A549 (cell line): ENCODE data around the gene RPL39L. TPM values are rescaled to one million over a fixed set of nuclear protein-coding genes. Genes with fewer than 3 reads are reported as not detected.
A peak's percentile ranks its signal among the peaks of the same experiment; 100 is the strongest.

ENCODE experiments used
- ATAC-seq, 2 experiments: fragments of 200-7000 bp in 1 of 2; fragments of >200 bp in 1 of 2; cut with Nextera tagmentation in 1 of 2; cut with Tn5 transposase in 1 of 2; 3 replicates each; pipeline versions ENCODE4 v1.8.0 to v1.9.1; 2018 to 2020; ENCODE audit warnings: mild to moderate bottlenecking in 1 of 2, moderate library complexity in 1 of 2
- CTCF ChIA-PET: fragments of 300-600 bp; sonication (Branson Sonifier 250); formaldehyde crosslinking; extraction: SDS; loops from one replicate; lab custom pipeline; 2021; ENCODE audit warnings: antibody characterized with exemption, inconsistent platforms; lab: Yijun Ruan, JAX
- POLR2A ChIA-PET: fragments of 350-600 bp; formaldehyde crosslinking; extraction: SDS; loops from one replicate; lab custom pipeline; 2021; ENCODE audit warnings: antibody characterized with exemption, inconsistent platforms; lab: Yijun Ruan, JAX
- DNase-seq, 2 experiments: peaks; one replicate each; pipeline versions ENCODE4 v3.0.0 to v3.0.0-alpha.2; 2011 to 2016; ENCODE audit warnings: low read depth in 1 of 2, low spot score in 1 of 2
- FAIRE-seq: peaks from 2 replicates; lab custom pipeline; 2011; peaks lifted over from hg19 to GRCh38; lab: Jason Lieb, UNC
- H3K27ac ChIP-seq, 2 experiments: fragments of >200 bp; sonication (Bioruptor Twin); formaldehyde crosslinking; 3 replicates each; pipeline ENCODE4 v1.5.1; 2016 to 2017
- H3K4me1 ChIP-seq: fragments of >200 bp; sonication (Bioruptor Twin); formaldehyde crosslinking; 3 replicates; pipeline ENCODE4 v1.6.1; 2016
- H3K4me2 ChIP-seq: fragments of >200 bp; sonication (Bioruptor Twin); formaldehyde crosslinking; 3 replicates; pipeline ENCODE4 v1.6.1; 2016
- H3K4me3 ChIP-seq: fragments of >200 bp; sonication (Bioruptor Twin); formaldehyde crosslinking; 3 replicates; pipeline ENCODE4 v1.5.1; 2016
- H3K9me3 ChIP-seq: fragments of >200 bp; sonication (Bioruptor Twin); formaldehyde crosslinking; 3 replicates; pipeline ENCODE4 v1.6.1; 2016
- CEBPB ChIP-seq, 2 experiments: fragments of >200 bp in 1 of 2; sonication (Bioruptor Twin) in 1 of 2; formaldehyde crosslinking in 1 of 2; IDR thresholded peaks; 2 replicates each; pipeline ENCODE4 v1.6.1; 2012 to 2016
- CHD2 ChIP-seq: fragments of 150-350 bp; IDR thresholded peaks from 2 replicates; pipeline ENCODE4 v1.6.1; 2014; ENCODE audit warnings: low read length; ENCODE audit not compliant: partially characterized antibody
- CHD4 ChIP-seq: fragments of 200-600 bp; sonication (generic); IDR thresholded peaks from 2 replicates; pipeline ENCODE4 v1.6.1; 2016; ENCODE audit warnings: antibody characterized with exemption, mild to moderate bottlenecking, borderline replicate concordance
- ELK1 ChIP-seq: fragments of 150-350 bp; IDR thresholded peaks from 2 replicates; pipeline ENCODE4 v1.6.1; 2014; ENCODE audit warnings: low read depth, mild to moderate bottlenecking, low read length
- EP300 ChIP-seq, 2 experiments: fragments of >200 bp; sonication (Bioruptor Twin); formaldehyde crosslinking; IDR thresholded peaks; 2 replicates in 1 of 2; 3 replicates in 1 of 2; pipeline ENCODE4 v1.6.1; 2016 to 2017
- ESRRA ChIP-seq: fragments of 150-350 bp; IDR thresholded peaks from 2 replicates; pipeline ENCODE4 v1.6.1; 2014; ENCODE audit warnings: mild to moderate bottlenecking, low read length, borderline replicate concordance
- FOSB ChIP-seq: fragments of 250-450 bp; sonication (Bioruptor Pico); IDR thresholded peaks from 2 replicates; pipeline ENCODE4 v1.5.0; 2020; ENCODE audit warnings: mild to moderate bottlenecking, moderate library complexity
- GATA3 ChIP-seq: IDR thresholded peaks from 2 replicates; pipeline ENCODE4 v1.6.1; 2012; ENCODE audit warnings: borderline replicate concordance
- HES2 ChIP-seq: fragments of >200 bp; sonication (Bioruptor Twin); formaldehyde crosslinking; IDR thresholded peaks from 2 replicates; pipeline ENCODE4 v1.6.1; 2016
- HEYL ChIP-seq: fragments of 250-450 bp; sonication (Bioruptor Pico); IDR thresholded peaks from 2 replicates; pipeline ENCODE4 v1.8.0; 2021; ENCODE audit warnings: mild to moderate bottlenecking, moderate library complexity
- HMGXB4 ChIP-seq: fragments of 250-450 bp; sonication (Bioruptor Pico); IDR thresholded peaks from 2 replicates; pipeline ENCODE4 v1.5.0; 2021; ENCODE audit warnings: mild to moderate bottlenecking, moderate library complexity, borderline replicate concordance
- JUN ChIP-seq, 2 experiments: fragments of >200 bp; sonication (Bioruptor Twin); formaldehyde crosslinking; IDR thresholded peaks; 2 replicates in 1 of 2; 3 replicates in 1 of 2; pipeline ENCODE4 v1.6.1; 2016 to 2017
- MAFK ChIP-seq: fragments of 450-650 bp; IDR thresholded peaks from 2 replicates; pipeline ENCODE4 v1.6.1; 2014; ENCODE audit not compliant: partially characterized antibody
- MAZ ChIP-seq: fragments of 150-350 bp; IDR thresholded peaks from 2 replicates; pipeline ENCODE4 v1.6.1; 2014; ENCODE audit warnings: antibody characterized with exemption, low read depth, low read length, borderline replicate concordance
- MYC ChIP-seq: IDR thresholded peaks from 2 replicates; pipeline ENCODE4 v1.6.1; 2012; ENCODE audit warnings: mild to moderate bottlenecking, inconsistent platforms, low read length, improper control_type of control experiment, borderline replicate concordance
- PHF8 ChIP-seq: fragments of 200-600 bp; sonication (generic); IDR thresholded peaks from 2 replicates; pipeline ENCODE4 v1.6.1; 2016; ENCODE audit warnings: low read depth, mild to moderate bottlenecking, antibody characterized with exemption, moderate library complexity, borderline replicate concordance
- POLR2AphosphoS2 ChIP-seq: conservative IDR thresholded peaks from 2 replicates; pipeline ENCODE4 v1.6.1; 2012; ENCODE audit warnings: low read length, improper control_type of control experiment, inconsistent platforms
- RCOR1 ChIP-seq: fragments of 150-350 bp; IDR thresholded peaks from 2 replicates; pipeline ENCODE4 v1.6.1; 2014; ENCODE audit warnings: antibody characterized with exemption, low read length, low read depth
- REST ChIP-seq: fragments of 200-600 bp; sonication (generic); IDR thresholded peaks from 2 replicates; pipeline ENCODE4 v1.6.1; 2016; ENCODE audit warnings: antibody characterized with exemption, mild to moderate bottlenecking, moderate library complexity
- RFX5 ChIP-seq: fragments of 450-650 bp; IDR thresholded peaks from 2 replicates; pipeline ENCODE4 v1.7.1; 2014; ENCODE audit warnings: antibody characterized with exemption, mild to moderate bottlenecking, moderate library complexity
- SMC3 ChIP-seq: fragments of >200 bp; sonication (Bioruptor Twin); formaldehyde crosslinking; IDR thresholded peaks from 3 replicates; pipeline ENCODE4 v1.6.1; 2018; ENCODE audit warnings: inconsistent platforms
- TFCP2L1 ChIP-seq: fragments of 250-450 bp; sonication (Bioruptor Pico); IDR thresholded peaks from 2 replicates; pipeline ENCODE4 v1.5.0; 2021; ENCODE audit warnings: mild to moderate bottlenecking
- TP53 ChIP-seq: fragments of 250-450 bp; sonication (Bioruptor Pico); IDR thresholded peaks from 2 replicates; pipeline ENCODE4 v1.5.0; 2021; ENCODE audit warnings: mild to moderate bottlenecking, moderate library complexity
- ZNF302 ChIP-seq: fragments of 250-450 bp; sonication (Bioruptor Pico); IDR thresholded peaks from 2 replicates; pipeline ENCODE4 v1.9.0; 2021; ENCODE audit warnings: inconsistent platforms, mild to moderate bottlenecking, moderate library complexity
- ZSCAN20 ChIP-seq: fragments of 250-450 bp; sonication (Bioruptor Pico); IDR thresholded peaks from 2 replicates; pipeline ENCODE4 v1.8.0; 2022; ENCODE audit warnings: mild to moderate bottlenecking, moderate library complexity
- WGBS: methylation state at CpG from one replicate; pipeline ENCODE4 v1.1.6; 2017; ENCODE audit errors: missing lambda C conversion rate; 5-methylcytosine and 5-hydroxymethylcytosine counted together
- polyA minus RNA-seq: library from RNA; depleted of rRNA, polyadenylated mRNA; stranded (reverse); fragments of >200 nt; gene quantifications from 2 replicates; pipeline ENCODE4 v1.2.3, GENCODE V29; 2011; rRNA and poly(A)+ RNA removed
- polyA plus RNA-seq, 4 experiments: library from polyadenylated mRNA; depleted of rRNA in 3 of 4; stranded (reverse); fragments of >200 nt; fragmentation: RNase III in 1 of 4; extraction: RNeasy Plus Mini Kit Qiagen cat#74134 plus additional on column Dnase treatment in 1 of 4; gene quantifications; 2 replicates in 3 of 4; 3 replicates in 1 of 4; pipeline ENCODE4 v1.2.3, GENCODE V29; 2011 to 2017
- TF ChIP-seq, protein P1 (sequence below): fragments of >200 bp; sonication (Bioruptor Twin); formaldehyde crosslinking; IDR thresholded peaks from 3 replicates; pipeline ENCODE4 v1.5.1; 2016
- TF ChIP-seq, protein P2 (sequence below): IDR thresholded peaks from 2 replicates; pipeline ENCODE4 v1.6.1; 2012
- TF ChIP-seq, protein P3 (sequence below): fragments of >200 bp; sonication (Bioruptor Twin); formaldehyde crosslinking; IDR thresholded peaks from 3 replicates; pipeline ENCODE4 v1.6.1; 2016

RPL39L gene
- 54.2 and 55.8 TPM in 2 replicates for polyA plus RNA-seq (2011; rRNA removed)
- 44.9 and 45.0 TPM in 2 replicates for polyA plus RNA-seq (2012; cell fraction: cytosol; rRNA removed)
- polyA plus RNA-seq (2012; cell fraction: nucleus; rRNA removed): 14.9 and 15.0 TPM in 2 replicates
- 55.0 to 61.1 TPM (median 56.4 TPM) in 3 replicates for polyA plus RNA-seq (2017; fragmentation: RNase III; extraction: RNeasy Plus Mini Kit Qiagen cat#74134 plus additional on column Dnase treatment)
- 10.2 and 10.4 TPM in 2 replicates for polyA minus RNA-seq

- no peaks in the 10 kb centered on the region for H3K9me3 ChIP-seq
- DNase-seq: peak; percentile 86 to 87
- H3K4me1 ChIP-seq: no peaks in the 10 kb centered on the region
- no peak for FAIRE-seq
- H3K4me2 ChIP-seq: peak within 1 kb of the TSS; percentile 82
- 1% methylated on average over 19 of the region's 69 CpGs for WGBS
- peak within 1 kb of the TSS; percentile 76 to 93 for H3K27ac ChIP-seq
- ATAC-seq: peak; percentile 99
- peak within 1 kb of the TSS; percentile 68 for H3K4me3 ChIP-seq
- ChIA-PET POLR2A (interaction anchor here (0.6 to 1.3 kb wide), 4 partner anchors 25 to 290 kb away, joined by 3 to 5 read pairs (median 4); no protein-coding TSS in a partner anchor), CTCF (interaction anchor here (0.6 to 5.0 kb wide), 33 partner anchors 8 to 1814 kb away, joined by 3 to 36 read pairs (median 3); partner anchors contain the start of gene ADIPOQ)
- no peak for TF ChIP-seq HEYL (CRISPR knock-in tag)
- TF ChIP-seq RFX5: no peak
- no peak for TF ChIP-seq MAFK
- no peak for TF ChIP-seq ELK1
- 0 out of 2 replicates have a peak, but pooled peaks have one; percentile 31 for TF ChIP-seq MYC
- TF ChIP-seq SMC3: peak; percentile 43
- peak; percentile 35 to 48; a peak in 2 of 5 replicates for TF ChIP-seq JUN (IDR thresholded peaks at IDR 0.05)
- peak; percentile 64 for TF ChIP-seq REST
- no peak for TF ChIP-seq ZSCAN20
- no peak for TF ChIP-seq MAZ
- TF ChIP-seq, protein P1, sequence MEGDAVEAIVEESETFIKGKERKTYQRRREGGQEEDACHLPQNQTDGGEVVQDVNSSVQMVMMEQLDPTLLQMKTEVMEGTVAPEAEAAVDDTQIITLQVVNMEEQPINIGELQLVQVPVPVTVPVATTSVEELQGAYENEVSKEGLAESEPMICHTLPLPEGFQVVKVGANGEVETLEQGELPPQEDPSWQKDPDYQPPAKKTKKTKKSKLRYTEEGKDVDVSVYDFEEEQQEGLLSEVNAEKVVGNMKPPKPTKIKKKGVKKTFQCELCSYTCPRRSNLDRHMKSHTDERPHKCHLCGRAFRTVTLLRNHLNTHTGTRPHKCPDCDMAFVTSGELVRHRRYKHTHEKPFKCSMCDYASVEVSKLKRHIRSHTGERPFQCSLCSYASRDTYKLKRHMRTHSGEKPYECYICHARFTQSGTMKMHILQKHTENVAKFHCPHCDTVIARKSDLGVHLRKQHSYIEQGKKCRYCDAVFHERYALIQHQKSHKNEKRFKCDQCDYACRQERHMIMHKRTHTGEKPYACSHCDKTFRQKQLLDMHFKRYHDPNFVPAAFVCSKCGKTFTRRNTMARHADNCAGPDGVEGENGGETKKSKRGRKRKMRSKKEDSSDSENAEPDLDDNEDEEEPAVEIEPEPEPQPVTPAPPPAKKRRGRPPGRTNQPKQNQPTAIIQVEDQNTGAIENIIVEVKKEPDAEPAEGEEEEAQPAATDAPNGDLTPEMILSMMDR: peak; percentile 82
- TF ChIP-seq HES2: no peak
- TF ChIP-seq TFCP2L1: no peak
- TF ChIP-seq HMGXB4 (CRISPR knock-in tag): 0 out of 2 replicates have a peak, but pooled peaks have one; percentile 61
- TF ChIP-seq CEBPB (IDR thresholded peaks at IDR 0.05): no peak
- TF ChIP-seq EP300 (IDR thresholded peaks at IDR 0.05): no peak
- TF ChIP-seq CHD2: peak; percentile 67
- TF ChIP-seq PHF8: peak; percentile 39; the same call in 1 of the 2 replicates
- TF ChIP-seq ZNF302: no peak
- TF ChIP-seq, protein P2, sequence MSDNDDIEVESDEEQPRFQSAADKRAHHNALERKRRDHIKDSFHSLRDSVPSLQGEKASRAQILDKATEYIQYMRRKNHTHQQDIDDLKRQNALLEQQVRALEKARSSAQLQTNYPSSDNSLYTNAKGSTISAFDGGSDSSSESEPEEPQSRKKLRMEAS: peak; percentile 88; the same call in 1 of the 2 replicates
- TF ChIP-seq POLR2AphosphoS2: no peak
- no peak for TF ChIP-seq RCOR1
- no peak for TF ChIP-seq ESRRA
- TF ChIP-seq, protein P3, sequence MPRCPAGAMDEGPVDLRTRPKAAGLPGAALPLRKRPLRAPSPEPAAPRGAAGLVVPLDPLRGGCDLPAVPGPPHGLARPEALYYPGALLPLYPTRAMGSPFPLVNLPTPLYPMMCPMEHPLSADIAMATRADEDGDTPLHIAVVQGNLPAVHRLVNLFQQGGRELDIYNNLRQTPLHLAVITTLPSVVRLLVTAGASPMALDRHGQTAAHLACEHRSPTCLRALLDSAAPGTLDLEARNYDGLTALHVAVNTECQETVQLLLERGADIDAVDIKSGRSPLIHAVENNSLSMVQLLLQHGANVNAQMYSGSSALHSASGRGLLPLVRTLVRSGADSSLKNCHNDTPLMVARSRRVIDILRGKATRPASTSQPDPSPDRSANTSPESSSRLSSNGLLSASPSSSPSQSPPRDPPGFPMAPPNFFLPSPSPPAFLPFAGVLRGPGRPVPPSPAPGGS: peak; percentile 51; the same call in 1 of the 3 replicates
- no peak for TF ChIP-seq CHD4
- TF ChIP-seq TP53 (CRISPR knock-in tag): no peak
- no peak for TF ChIP-seq GATA3
- no peak for TF ChIP-seq FOSB (CRISPR knock-in tag)
These were observed at the start of gene RPL39L for GRCh38 chr3:187139126-187139894. Gene RPL39L (minus strand): TSS chr3:187139496. CDS start chr3:187121300, 18,196 bp downstream.
